OCI-LY7 (cell line): Measurements from ENCODE around the gene R3HDM4.

ENCODE experiments used
- CTCF ChIP-seq: fragments of 200-600 bp; sonication (generic); conservative IDR thresholded peaks from 2 replicates; pipeline ENCODE4 v1.5.1; 2014; ENCODE audit warnings: mild to moderate bottlenecking, antibody characterized with exemption, low read length, moderate library complexity, mixed read lengths
- EZH2phosphoT487 ChIP-seq: fragments of 200-600 bp; sonication (generic); IDR thresholded peaks from 2 replicates; pipeline ENCODE4 v1.6.1; 2018; ENCODE audit warnings: low read depth, borderline replicate concordance, mild to moderate bottlenecking, mixed run types, antibody characterized with exemption, low read length, moderate library complexity, mixed read lengths

GRCh38 chr19:873084-873483 lies 39.9 kb downstream of the R3HDM4 start:
- no peak for TF ChIP-seq EZH2phosphoT487
- TF ChIP-seq CTCF, result no peak
